PC-9 (cell line): ENCODE measurements around the gene SAMD5. TPM values are rescaled to one million over a fixed set of nuclear protein-coding genes. Genes with fewer than 3 reads are reported as not detected.

ENCODE experiments used
- BruUV-seq: library from RNA; stranded (reverse); fragments of 400-500 nt; replicated peaks from 2 replicates; lab custom pipeline; 2021; lab: Mats Ljungman, UMichigan
- CTCF ChIA-PET: fragments of 300-600 bp; sonication (Branson Sonifier 250); formaldehyde crosslinking; loops from one replicate; lab custom pipeline; 2022; ENCODE audit warnings: antibody characterized with exemption; lab: Charles Lee
- POLR2A ChIA-PET: fragments of 300-600 bp; sonication (Branson Sonifier 250); formaldehyde crosslinking; loops from one replicate; lab custom pipeline; 2022; ENCODE audit warnings: antibody characterized with exemption; ENCODE audit not compliant: unreplicated experiment; lab: Charles Lee
- DNase-seq, 2 experiments: peaks; one replicate each; pipeline versions ENCODE4 v3.0.0 to v3.0.0-alpha.2; 2015 to 2022; ENCODE audit warnings: mixed read lengths in 1 of 2
- H2AFZ ChIP-seq: fragments of 200-600 bp; sonication (generic); 2 replicates; pipeline ENCODE4 v1.8.1; 2017; ENCODE audit warnings: antibody characterized with exemption
- H3F3A ChIP-seq: fragments of 200-600 bp; sonication (generic); 2 replicates; pipeline ENCODE4 v1.8.1; 2017; ENCODE audit warnings: antibody characterized with exemption, mild to moderate bottlenecking, low read depth; ENCODE audit not compliant: insufficient read depth
- H3K27ac ChIP-seq: fragments of 200-600 bp; sonication (generic); 2 replicates; pipeline ENCODE4 v1.6.1; 2016; ENCODE audit warnings: mixed run types
- H3K27me3 ChIP-seq: fragments of 200-600 bp; sonication (generic); 2 replicates; pipeline ENCODE4 v1.6.1; 2016; ENCODE audit warnings: low read depth, mixed run types; ENCODE audit not compliant: insufficient read depth
- H3K36me3 ChIP-seq: fragments of 200-600 bp; sonication (generic); 2 replicates; pipeline ENCODE4 v1.6.1; 2016; ENCODE audit warnings: low read depth, mixed run types
- H3K4me1 ChIP-seq: fragments of 200-600 bp; sonication (generic); replicated peaks from 2 replicates; pipeline ENCODE4 v1.6.1; 2016; ENCODE audit warnings: mixed run types; ENCODE audit not compliant: insufficient read depth
- H3K4me2 ChIP-seq: fragments of 200-600 bp; sonication (generic); 2 replicates; pipeline ENCODE4 v1.6.1; 2017; ENCODE audit warnings: mixed run types
- H3K4me3 ChIP-seq: fragments of 200-600 bp; sonication (generic); 2 replicates; pipeline ENCODE4 v1.6.1; 2016; ENCODE audit warnings: mixed run types
- H3K79me2 ChIP-seq: fragments of 200-600 bp; sonication (generic); 2 replicates; pipeline ENCODE4 v1.6.1; 2017; ENCODE audit warnings: low read depth, mixed run types
- H3K9me2 ChIP-seq: fragments of 200-600 bp; sonication (generic); 2 replicates; pipeline ENCODE4 v1.8.1; 2017; ENCODE audit warnings: mild to moderate bottlenecking; ENCODE audit not compliant: insufficient read depth
- H3K9me3 ChIP-seq: fragments of 200-600 bp; sonication (generic); 2 replicates; pipeline ENCODE4 v1.8.1; 2016; ENCODE audit warnings: low read depth; ENCODE audit not compliant: insufficient read depth
- H4K20me1 ChIP-seq: fragments of 200-600 bp; sonication (generic); 2 replicates; pipeline ENCODE4 v1.8.1; 2017; ENCODE audit not compliant: insufficient read depth
- CTCF ChIP-seq: fragments of 200-600 bp; sonication (generic); conservative IDR thresholded peaks from 2 replicates; pipeline ENCODE4 v1.6.1; 2017; ENCODE audit warnings: mixed run types, antibody characterized with exemption, mild to moderate bottlenecking, moderate library complexity
- EZH2 ChIP-seq: fragments of 200-600 bp; sonication (generic); IDR thresholded peaks from 2 replicates; pipeline ENCODE4 v1.8.0; 2017; ENCODE audit warnings: antibody characterized with exemption, low read depth
- intact Hi-C: fragments of 100-400 bp; cut with micrococcal nuclease; formaldehyde crosslinking; loops from one replicate; pipeline ENCODE4 v1.10.0; 2022; ENCODE audit not compliant: unreplicated experiment
- total RNA-seq: library from RNA; stranded (reverse); gene quantifications from 2 replicates; pipeline ENCODE4 v1.2.3, GENCODE V29; 2021

Gene SAMD5
- total RNA-seq, 1 experiment from 2014 or later, result 1.2 TPM

GRCh38 chr6:147510929-147511590, 2.6 kb downstream of the SAMD5 start:
- Histone ChIP-seq H3K4me1 (peaks cover 6% of the 10 kb centered on the region; the same call in 1 of the 2 replicates), H3K27me3 (no peaks in the 10 kb centered on the region), H3K36me3 (no peaks in the 10 kb centered on the region), H3K4me2 (no peak overlapping the region), H3K4me3 (no peak overlapping the region), H3K9me3 (no peaks in the 10 kb centered on the region), H2AFZ (no peak overlapping the region), H3K79me2 (no peaks in the 10 kb centered on the region), H3K27ac (no peak overlapping the region), H3K9me2 (no peaks in the 10 kb centered on the region), H3F3A (no peaks in the 10 kb centered on the region), H4K20me1 (no peaks in the 10 kb centered on the region)
- no TSS peak for BruUV-seq
- no peak for DNase-seq
- ChIA-PET POLR2A (interaction anchor here (0.6 kb wide), 1 partner anchor 173 kb away, joined by 4 read pairs; no protein-coding TSS in a partner anchor), CTCF (no interaction called here)
- TF ChIP-seq CTCF (no peak), EZH2 (no peak)
- intact Hi-C loops, result no loop called here

GRCh38 chr6:147514831-147515230, 6.3 kb downstream of the SAMD5 start:
- BruUV-seq, result no TSS peak
- H3K36me3 ChIP-seq, result no peaks in the 10 kb centered on the region
- H2AFZ ChIP-seq, result no peak overlapping the region
- ChIA-PET POLR2A (no interaction called here), CTCF (no interaction called here)
- H3K4me1 ChIP-seq, result no peaks in the 10 kb centered on the region
- TF ChIP-seq EZH2, result no peak
- H3K9me2 ChIP-seq, result no peaks in the 10 kb centered on the region
- H4K20me1 ChIP-seq, result no peaks in the 10 kb centered on the region
- no peaks in the 10 kb centered on the region for H3K9me3 ChIP-seq
- intact Hi-C loops, result no loop called here
- no peak overlapping the region for H3K27ac ChIP-seq
- no peaks in the 10 kb centered on the region for H3F3A ChIP-seq
- no peak overlapping the region for H3K4me3 ChIP-seq
- H3K4me2 ChIP-seq, result no peak overlapping the region
- no peaks in the 10 kb centered on the region for H3K27me3 ChIP-seq
- no peak for DNase-seq
- H3K79me2 ChIP-seq, result no peaks in the 10 kb centered on the region

- Histone ChIP-seq H3K27me3 (no peaks in the 10 kb centered on the region), H3K27ac (no peak overlapping the region), H3K9me3 (no peaks in the 10 kb centered on the region), H3K9me2 (no peaks in the 10 kb centered on the region), H3K4me3 (no peak overlapping the region), H3K79me2 (no peaks in the 10 kb centered on the region), H3K4me1 (no peaks in the 10 kb centered on the region), H3F3A (no peaks in the 10 kb centered on the region), H3K4me2 (no peak overlapping the region), H3K36me3 (no peaks in the 10 kb centered on the region), H2AFZ (no peak overlapping the region), H4K20me1 (no peaks in the 10 kb centered on the region)
- ChIA-PET POLR2A (no interaction called here), CTCF (no interaction called here)
- intact Hi-C loops, result no loop called here
- DNase-seq, result no peak
- BruUV-seq, result no TSS peak
- no peak for TF ChIP-seq EZH2
- no peak for TF ChIP-seq CTCF
Observed at GRCh38 chr6:147515327-147515726, 6.8 kb downstream of the SAMD5 start.
